Right renal cortex interstitium (tissue), 3 donors: ENCODE results near the gene NRCAM. TPM values are rescaled to one million over a fixed set of nuclear protein-coding genes. Genes with fewer than 3 reads are reported as not detected.

ENCODE experiments used
- DNase-seq, 3 donors: peaks; one replicate each; pipeline ENCODE4 v3.0.0-alpha.2; 2013; ENCODE audit warnings: low read depth in 3 of 3, low spot score in 2 of 3
- polyA plus RNA-seq, 3 donors: library from polyadenylated mRNA; unstranded; fragments of 120-200 nt; gene quantifications; one replicate each; pipeline ENCODE4 v1.2.1, GENCODE V29; 2013; ENCODE audit not compliant: insufficient read length in 3 of 3

Gene NRCAM
- polyA plus RNA-seq, 3 donors = 16.7 to 24.1 (median 19.8) TPM

DNA sequence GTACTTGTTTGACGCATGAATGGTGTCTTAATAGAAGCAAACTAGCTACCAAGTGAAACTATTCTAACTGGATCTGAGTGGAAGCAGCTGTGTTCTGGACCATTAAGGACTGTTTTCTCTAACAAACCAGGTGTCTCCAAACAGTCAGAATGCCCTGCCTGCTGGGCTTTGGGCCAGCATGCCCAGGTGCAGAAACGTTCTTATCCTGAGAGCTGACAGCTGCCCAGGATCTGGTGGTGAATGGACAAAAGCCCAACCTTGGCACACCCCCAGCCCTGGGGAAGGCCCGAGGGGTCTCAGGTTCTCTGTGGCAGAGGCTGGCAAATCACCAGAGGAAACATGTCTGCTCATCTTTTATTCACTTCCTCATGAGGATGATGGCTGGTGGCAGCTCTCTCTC lies 277.8 kb downstream of the NRCAM start:
- no peak for DNase-seq

DNA sequence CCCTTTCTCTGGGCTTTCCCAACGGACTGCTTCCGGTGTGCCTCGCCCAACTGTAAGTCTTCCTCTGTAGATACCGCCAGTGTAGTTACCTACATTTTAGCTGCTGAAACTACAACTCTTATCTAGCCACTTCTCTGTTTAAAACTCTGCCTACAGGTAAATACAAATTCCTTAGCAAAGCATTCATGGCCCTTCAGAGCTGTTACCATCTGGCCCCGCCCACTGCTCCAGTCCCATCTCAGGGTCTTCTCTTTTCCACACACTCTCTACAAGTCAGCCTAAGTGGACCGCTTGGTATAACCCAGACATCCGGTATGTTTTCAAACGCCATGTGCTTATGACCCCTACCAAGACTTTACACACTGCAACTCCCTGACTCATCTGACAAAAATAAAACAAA lies 285.1 kb downstream of the NRCAM start:
- no peak for DNase-seq

DNA sequence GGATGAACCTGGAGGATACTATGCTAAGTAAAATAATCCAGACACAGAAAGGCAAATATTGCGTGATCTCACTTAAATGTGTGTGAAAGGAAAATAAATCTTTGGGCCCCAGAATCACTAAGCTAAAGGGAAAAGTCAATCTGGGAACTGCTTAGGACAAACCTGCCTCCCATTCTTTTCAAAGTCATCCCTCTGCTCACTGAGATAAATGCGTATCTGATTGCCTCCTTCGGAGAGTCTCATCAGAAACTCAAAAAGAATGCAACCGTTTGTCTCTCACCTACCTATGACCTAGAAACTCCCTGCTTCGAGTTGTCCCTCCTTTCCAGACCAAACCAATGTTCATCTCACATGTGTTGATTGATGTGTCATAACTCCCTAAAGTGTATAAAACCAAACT lies 286.0 kb downstream of the NRCAM start:
- no peak for DNase-seq

DNA sequence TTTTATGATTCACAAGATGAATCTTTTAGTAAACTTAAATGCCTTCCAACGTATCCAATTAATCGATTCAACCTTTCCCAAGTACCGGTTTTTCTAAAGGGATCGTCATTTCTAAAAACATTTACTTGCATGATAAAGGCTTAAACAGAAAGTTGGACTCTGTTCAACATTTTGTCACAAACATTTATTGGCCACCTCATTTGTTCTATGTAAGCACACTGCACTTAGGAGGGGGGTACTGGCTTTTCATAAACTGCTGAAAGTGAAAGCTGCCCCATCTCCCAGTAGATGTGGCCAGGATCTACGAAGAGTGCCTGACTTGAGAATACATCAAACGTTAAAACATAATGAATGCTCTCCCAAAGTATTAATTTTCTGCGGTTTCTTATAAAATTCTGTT lies 288.8 kb downstream of the NRCAM start:
- no peak for DNase-seq

DNA sequence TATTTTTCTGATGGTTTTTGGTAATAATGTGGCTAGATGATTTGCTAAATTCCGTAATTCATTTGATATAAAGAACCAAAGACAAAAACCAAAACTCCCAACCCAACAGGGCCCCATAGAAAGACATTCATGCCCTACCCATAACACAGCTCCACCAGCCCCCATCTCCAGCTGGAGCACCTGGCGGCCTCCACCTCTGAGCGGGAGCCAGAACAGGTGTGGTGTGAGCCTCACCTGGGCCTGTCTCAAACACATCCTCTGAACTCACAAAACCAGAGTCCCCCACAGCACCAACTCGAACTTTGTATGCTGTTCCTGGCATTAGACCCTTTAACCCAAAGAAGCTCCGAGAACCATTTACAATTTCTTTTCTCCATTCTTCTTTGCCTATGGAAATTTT lies 289.5 kb downstream of the NRCAM start:
- no peak for DNase-seq

DNA sequence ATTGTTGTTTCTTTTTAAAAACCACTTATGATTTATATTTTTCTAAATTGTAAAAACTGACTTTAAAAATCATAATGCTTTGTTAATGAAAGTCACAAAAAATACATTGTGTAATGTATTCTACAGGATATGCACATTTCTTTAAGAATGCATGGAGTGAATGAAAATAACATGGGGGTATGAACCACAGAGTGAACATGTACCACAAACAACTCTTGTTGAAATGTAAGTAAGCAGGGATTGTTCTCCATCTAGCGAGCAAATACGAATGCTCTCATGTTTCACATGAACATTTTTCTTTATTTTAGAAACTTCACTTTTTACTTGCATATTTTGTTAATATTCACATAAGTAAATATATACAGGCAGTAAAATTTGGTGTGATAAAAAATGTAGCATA lies 290.5 kb downstream of the NRCAM start:
- no peak for DNase-seq

DNA sequence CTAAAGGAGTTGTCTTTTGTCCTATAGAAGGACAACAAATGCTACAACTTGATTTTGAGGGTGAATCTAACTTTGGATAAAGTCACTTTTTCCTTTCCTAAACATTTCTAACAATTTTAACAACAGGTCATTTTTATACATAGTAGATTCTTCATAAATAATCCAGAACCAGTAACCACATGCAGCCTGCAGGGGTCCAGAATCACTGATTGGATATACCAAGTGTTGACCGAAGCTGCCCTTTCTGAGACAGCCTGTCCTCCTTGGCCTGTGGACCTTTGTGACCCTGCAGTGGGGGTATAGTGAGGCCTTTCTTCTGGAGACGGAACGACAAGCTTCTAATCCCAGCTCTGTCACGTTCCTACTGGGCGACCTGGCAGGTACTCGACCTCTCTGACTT lies 291.3 kb downstream of the NRCAM start:
- DNase-seq = no peak

DNA sequence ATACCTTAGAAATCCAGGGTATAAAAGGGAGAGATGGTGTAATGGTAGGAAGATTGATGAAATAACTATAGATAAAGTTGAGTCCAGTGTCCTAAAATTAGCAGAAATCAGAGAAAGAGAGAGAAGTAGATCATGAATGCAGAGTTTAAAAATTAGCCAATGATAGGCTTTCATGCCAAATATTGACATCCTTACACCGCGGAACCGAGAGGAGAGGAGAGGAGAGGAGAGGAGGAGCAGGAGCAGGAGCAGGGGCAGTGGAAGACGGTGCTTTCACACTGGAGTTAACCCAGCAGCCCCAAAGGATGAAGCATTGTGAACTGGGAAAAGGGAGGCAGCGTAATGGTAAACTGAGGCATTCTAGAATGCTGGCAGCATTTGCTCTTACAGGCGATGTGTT lies 291.9 kb downstream of the NRCAM start:
- DNase-seq = no peak

DNA sequence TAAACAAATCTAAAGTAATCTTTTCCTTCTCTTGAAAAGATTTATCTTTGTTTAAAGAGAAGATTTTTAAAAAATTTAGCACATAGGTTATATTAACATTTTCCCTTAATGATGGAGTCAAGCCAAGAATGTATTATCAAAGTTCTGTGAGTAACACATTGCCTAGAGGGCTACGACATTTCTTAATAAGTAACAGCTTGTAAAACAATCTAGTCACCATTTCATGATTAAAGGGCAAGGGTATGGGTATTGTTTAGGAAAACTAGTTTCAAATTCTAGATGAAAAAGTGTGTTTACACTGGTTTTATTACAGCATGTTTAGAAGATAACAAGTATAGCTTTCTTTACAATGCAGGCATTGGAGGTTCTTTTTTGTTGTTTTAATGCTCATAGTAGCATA lies 297.5 kb downstream of the NRCAM start:
- DNase-seq = no peak

DNA sequence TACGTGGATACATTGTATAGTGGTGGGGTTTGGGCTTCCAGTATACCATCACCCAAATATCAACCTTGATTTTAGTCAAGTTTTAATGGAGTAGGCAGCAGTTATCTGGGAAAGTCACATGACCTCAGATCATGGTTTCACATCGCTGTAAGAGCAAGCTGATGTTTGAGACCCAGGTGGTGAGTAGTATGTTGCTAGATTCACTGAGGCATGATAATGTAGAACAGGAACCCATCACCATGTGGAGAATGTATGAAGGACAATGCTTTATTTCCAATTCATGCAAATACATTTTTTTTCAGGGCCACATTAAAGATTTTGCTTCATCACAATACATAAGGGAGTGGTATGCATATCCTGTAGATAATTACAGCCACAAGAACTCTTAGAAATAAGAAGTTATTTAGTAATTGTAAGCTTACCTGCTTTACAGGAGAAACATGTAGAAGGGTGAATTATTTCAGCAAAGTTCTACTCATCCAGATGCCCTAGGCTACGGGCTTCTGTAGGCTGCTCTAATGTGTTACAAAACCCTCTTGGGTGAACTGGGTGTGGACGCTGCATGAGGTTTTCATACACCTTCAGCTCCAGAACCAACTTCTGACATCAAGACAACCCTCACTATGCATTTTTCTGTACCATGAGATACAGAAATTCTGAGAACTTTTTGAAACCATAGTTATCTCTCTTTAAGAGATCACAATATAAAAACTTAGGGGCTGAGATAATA lies 298.5 kb downstream of the NRCAM start:
- DNase-seq = no peak

DNA sequence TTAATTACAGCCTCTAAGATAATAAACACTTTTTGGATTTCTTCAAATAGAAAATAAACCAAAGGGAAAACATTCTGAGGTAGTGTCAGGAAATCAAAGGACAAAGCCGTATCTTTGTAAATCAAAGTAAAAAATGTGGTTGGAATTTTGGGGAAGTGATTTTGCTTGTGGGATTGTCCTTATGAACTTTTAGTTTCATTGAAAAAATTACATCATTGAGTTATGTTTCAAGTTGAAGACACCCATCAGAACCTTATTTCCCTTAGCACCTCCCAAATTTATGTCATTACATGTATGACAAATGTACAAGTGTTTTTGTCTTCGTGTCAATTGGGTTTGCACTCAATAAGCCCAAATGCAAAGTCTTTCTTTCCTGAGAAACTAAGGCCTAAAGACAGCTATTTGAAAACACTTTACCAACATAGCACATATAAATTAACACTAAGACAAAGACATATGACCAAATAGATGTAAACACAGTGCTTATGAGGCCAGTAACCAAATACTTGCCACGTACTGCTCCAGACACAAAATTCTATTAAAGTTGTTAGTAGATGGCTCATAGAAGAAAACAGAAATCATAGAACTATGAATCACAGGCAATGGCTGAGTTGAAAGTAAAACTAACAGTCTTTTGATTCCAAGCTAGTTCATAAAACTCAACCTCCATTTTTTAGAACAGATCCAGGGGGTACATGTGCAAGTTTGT lies 299.2 kb downstream of the NRCAM start:
- DNase-seq = no peak

DNA sequence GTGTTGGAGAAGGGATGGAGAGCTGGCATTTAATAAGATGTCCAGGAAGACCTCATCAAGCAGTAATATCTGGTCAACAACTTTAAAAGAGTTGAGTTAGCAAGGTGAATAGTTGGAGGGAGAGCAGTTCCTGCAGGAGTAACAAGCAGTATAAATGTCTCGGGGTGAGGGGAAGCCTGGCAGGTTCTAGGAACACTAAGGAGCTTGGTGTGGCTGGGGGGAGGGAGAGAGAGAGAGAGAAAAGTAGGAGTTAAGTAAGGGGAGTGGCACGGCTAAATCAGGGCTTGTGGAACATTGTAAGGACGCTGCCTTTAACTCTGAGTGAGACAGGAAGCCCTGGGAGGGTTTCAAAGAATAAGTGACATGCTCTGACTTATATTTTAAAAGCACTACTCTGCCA lies 304.0 kb downstream of the NRCAM start:
- DNase-seq = no peak

DNA sequence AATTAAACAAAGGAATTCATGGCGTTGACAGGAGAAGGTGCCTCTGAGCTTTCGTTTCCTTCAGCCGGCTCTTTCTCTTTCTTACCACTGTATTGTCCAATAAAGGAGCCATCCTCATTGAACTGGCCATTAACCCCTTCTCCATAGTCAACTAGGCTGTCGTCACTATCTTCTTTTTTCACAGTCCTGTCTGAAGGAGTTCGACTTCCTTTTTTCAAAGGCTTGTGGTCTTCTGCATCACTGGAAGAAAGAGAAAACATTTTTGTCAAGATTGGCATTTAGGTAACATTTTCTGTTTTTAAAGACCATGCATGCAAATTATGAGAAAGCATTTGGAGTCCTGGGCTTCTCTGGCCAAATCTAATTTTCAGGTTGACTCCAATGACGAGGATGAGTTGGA lies 306.3 kb downstream of the NRCAM start:
- DNase-seq = no peak

DNA sequence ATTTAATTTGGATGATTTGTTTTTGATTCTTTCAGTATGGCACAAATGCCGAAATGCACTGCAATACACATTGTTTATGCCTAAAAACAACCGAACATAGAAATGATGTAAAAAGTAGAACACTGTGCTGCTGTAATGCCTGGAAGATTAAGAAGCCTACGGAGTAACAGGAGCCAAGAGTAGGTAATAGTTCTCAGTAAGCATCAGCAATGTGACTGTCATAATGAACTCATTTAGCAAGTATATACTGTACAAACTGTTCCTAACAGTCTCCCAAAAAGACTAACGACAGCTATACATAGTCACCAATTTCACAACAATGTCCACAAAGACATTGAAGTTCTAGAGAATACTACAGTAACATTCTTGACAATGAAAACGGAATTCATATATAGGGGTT lies 307.1 kb downstream of the NRCAM start:
- no peak for DNase-seq

DNA sequence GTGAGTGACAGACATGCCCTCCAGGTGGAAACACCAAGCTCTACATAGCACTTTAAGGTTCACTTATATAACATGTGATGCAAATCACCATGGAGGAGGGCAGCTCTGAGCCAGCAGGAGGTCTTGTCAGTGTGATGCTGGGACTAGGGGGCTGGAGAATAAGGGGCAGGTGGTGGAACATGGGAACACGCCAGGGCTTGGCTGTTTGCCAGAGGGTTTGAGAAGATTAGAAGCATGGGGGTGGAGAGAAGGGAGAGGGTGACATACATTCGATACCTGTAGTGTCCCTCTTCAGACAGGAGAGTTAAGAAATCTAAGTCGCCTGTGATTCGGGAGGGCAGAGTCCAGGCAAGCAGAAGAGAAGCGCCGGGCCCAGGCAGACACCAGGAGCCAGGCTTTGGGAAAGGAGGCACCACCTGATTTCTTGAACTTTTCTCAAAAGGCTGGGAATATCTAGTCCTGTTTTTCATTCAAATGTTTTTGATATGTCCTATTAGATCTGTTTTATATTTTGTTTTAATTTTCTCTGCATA lies 309.1 kb downstream of the NRCAM start:
- no peak for DNase-seq

DNA sequence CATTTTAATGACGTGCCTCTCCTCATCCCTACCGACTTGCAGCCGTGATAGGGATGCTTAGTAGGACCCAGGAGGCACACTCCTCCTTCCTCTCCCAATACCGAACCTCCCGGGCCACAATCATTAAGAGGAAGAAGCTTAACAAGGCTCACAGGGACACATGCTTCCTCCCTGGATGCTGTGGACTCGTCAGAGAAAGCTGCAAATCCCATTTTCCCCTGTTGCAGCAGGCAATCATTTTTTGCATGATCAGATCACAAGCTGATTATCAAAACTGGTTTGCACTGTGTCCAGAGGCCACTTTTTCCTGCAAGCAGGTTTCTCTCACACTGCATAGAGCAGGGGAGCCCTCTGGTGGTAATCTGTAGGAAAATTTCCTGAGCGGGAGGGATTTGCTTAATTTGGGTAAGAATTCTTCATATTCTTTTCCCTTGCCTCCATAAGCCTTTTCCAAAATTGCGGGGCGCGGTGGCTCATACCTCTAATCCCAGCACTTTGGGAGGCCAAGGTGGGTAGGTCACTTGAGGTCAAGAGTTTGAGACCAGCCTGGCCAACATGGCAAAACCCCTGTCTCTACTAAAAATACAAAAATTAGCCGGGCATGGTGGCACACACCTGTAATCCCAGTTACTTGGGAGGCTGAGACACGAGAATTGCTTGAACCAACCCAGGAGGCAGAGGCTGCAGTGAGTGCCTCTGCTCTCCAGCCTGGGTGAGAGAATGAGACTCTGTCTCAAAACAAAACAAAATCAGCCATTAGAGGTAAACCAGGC lies 310.0 kb downstream of the NRCAM start:
- DNase-seq = peak; percentile 56 to 71 (median 57)

DNA sequence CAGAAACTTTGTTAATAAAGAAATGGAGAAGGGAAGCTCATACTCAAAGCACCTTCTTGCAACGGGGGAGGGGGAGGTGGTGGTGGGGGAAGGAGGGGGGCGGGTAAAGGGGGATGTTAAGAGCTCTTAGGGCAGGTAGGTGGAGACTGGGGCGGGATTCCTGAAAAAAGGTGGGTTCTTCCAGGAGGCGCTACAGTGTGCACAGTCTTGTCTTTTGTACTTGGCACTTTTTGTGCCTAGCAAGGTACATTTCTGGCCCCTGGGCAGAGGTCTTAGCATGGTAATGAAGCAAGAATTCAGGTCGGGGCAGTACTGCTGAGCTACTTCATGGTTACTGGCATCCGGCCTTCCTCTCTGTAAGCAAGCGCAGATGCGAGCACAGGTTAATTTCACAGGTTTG lies 310.8 kb downstream of the NRCAM start:
- DNase-seq = no peak

DNA sequence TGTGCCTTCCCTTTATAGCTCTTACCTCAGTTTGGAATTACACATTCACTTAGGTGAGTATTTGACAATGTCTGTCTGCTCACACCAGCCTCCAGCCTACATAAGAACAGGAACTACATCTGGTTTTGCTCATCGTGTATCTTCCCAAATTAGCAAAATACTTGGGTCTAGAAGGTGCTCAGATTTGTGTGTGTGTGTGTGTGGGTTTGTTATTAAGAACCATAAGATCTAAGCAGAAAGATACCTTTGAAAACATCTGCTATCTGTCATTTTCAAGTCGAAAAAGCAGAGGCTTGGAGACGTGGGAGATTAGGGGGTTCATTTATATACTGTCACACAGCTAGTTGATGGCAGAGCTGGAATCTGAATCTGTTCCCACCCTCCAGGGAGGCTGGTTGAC lies 311.3 kb downstream of the NRCAM start:
- no peak for DNase-seq

DNA sequence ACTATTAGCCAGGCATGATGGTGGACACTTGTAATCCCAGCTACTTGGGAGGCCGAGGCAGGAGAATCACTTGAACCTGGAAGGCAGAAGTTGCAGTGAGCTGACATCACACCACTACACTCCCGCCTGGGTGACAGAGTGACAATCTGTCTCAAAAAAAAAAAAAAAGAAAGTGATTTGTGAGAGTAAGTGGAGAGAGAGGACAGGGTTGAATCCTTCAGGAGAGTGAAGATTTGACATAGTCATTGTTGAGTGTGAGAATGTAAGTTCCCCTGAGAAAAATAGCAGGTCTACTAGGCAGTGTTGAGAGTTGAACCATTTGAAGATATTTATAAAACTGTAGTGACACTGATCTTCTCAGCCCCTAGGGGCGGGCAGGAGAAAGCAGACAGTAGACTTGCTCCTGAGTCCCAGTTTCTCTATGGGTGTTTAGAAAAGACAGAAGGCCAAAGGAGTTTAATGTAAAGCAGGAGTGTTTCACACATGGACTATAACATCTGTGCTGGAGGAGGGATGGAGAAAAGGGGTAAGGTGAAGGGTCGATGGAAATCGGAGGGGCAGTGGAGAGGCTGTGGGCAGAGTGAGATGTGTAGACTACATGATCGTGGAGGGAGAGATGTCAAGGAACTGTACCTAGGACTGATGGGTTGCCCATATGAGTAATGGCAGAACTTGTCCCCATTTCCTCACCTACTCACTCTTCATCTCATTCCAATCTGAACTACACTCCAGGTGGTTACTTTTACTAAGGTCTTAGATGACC lies 312.4 kb downstream of the NRCAM start:
- DNase-seq = no peak

DNA sequence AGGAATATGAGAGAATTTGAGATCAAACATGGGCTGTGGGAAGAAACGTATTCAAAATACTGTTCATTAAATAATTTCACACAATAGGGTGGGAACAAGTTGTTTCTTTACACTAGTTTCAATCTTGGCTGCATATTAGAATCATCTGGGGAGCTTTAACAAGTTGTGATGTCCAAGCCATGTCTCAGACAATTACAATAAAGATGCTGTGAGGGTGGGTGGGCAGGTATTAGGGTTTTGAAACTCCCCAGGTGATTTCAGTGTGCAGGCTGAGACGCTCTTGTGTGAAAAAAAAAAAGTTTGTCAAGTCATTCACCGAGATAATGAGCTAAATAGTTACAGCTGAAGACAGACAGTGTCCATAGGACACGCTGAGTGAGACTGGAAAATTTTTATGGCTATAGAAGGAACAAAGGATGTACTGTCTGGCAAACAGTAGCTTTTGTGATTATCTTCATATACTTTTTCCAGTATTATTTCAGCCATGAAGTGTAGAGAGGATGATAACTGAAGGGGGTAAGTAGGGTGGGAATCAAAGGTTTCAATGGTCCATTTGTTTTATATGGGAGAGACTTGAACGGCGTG lies 313.5 kb downstream of the NRCAM start:
- no peak for DNase-seq
